MCF 10A (cell line): ENCODE measurements around the gene EZR. TPM values are rescaled to one million over a fixed set of nuclear protein-coding genes. Genes with fewer than 3 reads are reported as not detected.

Source experiments
- BruUV-seq: library from RNA; stranded (reverse); fragments of 400-500 nt; replicated peaks from 2 replicates; lab custom pipeline; 2021; lab: Mats Ljungman, UMichigan
- CTCF ChIA-PET: fragments of 300-600 bp; sonication (Branson Sonifier 250); formaldehyde crosslinking; extraction: SDS; loops from one replicate; lab custom pipeline; 2021; ENCODE audit warnings: antibody characterized with exemption, inconsistent platforms; lab: Yijun Ruan, JAX
- POLR2A ChIA-PET: fragments of 300-600, 350-650 bp; sonication (Branson Sonifier 250); formaldehyde crosslinking; extraction: SDS; loops from one replicate; lab custom pipeline; 2020; ENCODE audit warnings: antibody characterized with exemption, inconsistent platforms; lab: Yijun Ruan, JAX
- DNase-seq: peaks from one replicate; pipeline ENCODE4 v3.0.0-alpha.2; 2018; ENCODE audit not compliant: unreplicated experiment
- H3K27ac Mint-ChIP-seq: one replicate; pipeline ENCODE4 v1.8.0; 2022; ENCODE audit warnings: mild to moderate bottlenecking, low read depth, mixed read lengths; ENCODE audit not compliant: unreplicated experiment
- H3K27me3 Mint-ChIP-seq: one replicate; pipeline ENCODE4 v1.8.0; 2022; ENCODE audit warnings: mixed read lengths; ENCODE audit not compliant: insufficient read depth, unreplicated experiment
- H3K36me3 Mint-ChIP-seq: one replicate; pipeline ENCODE4 v1.8.0; 2022; ENCODE audit warnings: mild to moderate bottlenecking, moderate library complexity, mixed read lengths; ENCODE audit not compliant: insufficient read depth, unreplicated experiment
- H3K4me1 Mint-ChIP-seq: one replicate; pipeline ENCODE4 v1.8.0; 2022; ENCODE audit warnings: mixed read lengths; ENCODE audit not compliant: insufficient read depth, unreplicated experiment
- H3K4me3 Mint-ChIP-seq: one replicate; pipeline ENCODE4 v1.8.0; 2022; ENCODE audit warnings: mild to moderate bottlenecking, moderate library complexity, mixed read lengths; ENCODE audit not compliant: unreplicated experiment
- H3K9me3 Mint-ChIP-seq: one replicate; pipeline ENCODE4 v1.8.0; 2022; ENCODE audit warnings: mixed read lengths; ENCODE audit not compliant: unreplicated experiment
- intact Hi-C: fragments of 100-400 bp; cut with micrococcal nuclease; formaldehyde crosslinking; loops from 2 replicates; pipeline ENCODE4 v1.14.1; 2022
- total RNA-seq: library from RNA; stranded (reverse); gene quantifications from 2 replicates; pipeline ENCODE4 v1.2.3, GENCODE V29; 2022
- TF ChIP-seq, protein P1 (sequence below): fragments of 200-600 bp; IDR thresholded peaks from one replicate; pipeline ENCODE4 v1.8.0; 2022; ENCODE audit warnings: antibody characterized with exemption, mild to moderate bottlenecking; ENCODE audit not compliant: unreplicated experiment

The EZR gene
- total RNA-seq, 1 experiment from 2014 or later, result 243 TPM

DNA sequence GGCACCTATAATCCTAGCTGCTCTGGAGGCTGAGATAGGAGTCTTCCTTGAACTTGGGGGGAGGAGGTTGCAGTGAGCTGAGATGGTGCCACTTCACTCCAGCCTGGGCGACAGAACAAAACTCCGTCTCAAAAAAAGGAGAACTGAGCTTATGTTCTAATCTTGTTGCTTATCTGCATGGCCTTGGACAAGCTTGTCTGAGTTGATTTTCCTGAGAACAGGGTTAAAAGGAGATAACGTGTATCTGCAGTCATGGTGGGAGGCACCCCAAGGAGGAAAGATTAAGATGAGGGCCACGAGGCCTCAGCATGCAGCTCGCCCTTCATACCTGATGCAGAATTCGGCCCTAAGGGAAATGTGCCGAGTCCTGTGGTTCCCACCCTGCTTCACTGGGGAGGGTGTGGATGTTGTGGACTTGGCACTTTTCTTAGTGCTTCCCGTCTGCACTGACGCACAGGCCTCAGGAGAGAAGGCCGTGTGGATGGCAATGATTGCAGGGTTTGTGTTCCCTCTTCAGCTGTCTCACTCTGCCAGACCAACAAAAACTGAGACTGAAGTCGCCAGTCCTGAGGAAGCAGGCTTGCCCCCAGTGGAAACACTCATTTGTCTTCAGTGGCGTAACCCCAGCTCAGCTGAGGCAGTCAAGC is 56.3 kb downstream of the EZR start:
- no peaks in the 10 kb centered on the region for H3K27me3 Mint-ChIP-seq
- DNase-seq, result no peak
- H3K27ac Mint-ChIP-seq, result no peak overlapping the region
- no peaks in the 10 kb centered on the region for H3K9me3 Mint-ChIP-seq
- ChIA-PET POLR2A (interaction anchor here (0.7 to 1.7 kb wide), 4 partner anchors 10 to 56 kb away, joined by 4 to 7 read pairs (median 5); no protein-coding TSS in a partner anchor), CTCF (interaction anchor here (0.6 to 1.0 kb wide), 3 partner anchors 36 to 134 kb away, joined by 3 to 4 read pairs (median 3); no protein-coding TSS in a partner anchor)
- intact Hi-C loops, result no loop called here
- H3K4me3 Mint-ChIP-seq, result no peak overlapping the region
- peaks cover 44% of the 10 kb centered on the region for H3K36me3 Mint-ChIP-seq
- no peaks in the 10 kb centered on the region for H3K4me1 Mint-ChIP-seq
- no TSS peak for BruUV-seq
- TF ChIP-seq, protein P1, sequence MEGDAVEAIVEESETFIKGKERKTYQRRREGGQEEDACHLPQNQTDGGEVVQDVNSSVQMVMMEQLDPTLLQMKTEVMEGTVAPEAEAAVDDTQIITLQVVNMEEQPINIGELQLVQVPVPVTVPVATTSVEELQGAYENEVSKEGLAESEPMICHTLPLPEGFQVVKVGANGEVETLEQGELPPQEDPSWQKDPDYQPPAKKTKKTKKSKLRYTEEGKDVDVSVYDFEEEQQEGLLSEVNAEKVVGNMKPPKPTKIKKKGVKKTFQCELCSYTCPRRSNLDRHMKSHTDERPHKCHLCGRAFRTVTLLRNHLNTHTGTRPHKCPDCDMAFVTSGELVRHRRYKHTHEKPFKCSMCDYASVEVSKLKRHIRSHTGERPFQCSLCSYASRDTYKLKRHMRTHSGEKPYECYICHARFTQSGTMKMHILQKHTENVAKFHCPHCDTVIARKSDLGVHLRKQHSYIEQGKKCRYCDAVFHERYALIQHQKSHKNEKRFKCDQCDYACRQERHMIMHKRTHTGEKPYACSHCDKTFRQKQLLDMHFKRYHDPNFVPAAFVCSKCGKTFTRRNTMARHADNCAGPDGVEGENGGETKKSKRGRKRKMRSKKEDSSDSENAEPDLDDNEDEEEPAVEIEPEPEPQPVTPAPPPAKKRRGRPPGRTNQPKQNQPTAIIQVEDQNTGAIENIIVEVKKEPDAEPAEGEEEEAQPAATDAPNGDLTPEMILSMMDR, result no peak

DNA sequence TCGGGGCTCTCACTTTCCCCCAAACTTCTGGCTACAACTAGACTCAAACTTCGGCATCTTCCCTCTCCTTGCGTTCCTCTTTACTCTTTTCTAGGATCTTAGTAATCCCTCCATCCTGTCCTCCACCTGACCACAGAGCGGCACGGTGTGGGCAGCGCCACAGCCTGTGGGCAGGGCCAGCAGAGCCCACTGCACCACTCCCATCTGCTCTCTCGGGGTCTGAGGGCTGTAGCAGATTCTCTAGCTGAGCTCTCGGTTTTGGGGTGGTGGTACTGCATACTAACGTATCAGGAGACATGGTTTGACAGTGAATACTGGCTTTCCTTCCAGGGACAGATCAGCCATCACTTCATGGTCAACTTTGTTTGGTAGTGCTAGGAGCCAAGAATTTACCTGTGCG is 57.4 kb downstream of the EZR start:
- Mint-ChIP-seq H3K27me3 (no peaks in the 10 kb centered on the region), H3K4me3 (no peak overlapping the region), H3K36me3 (peaks cover 32% of the 10 kb centered on the region), H3K27ac (no peak overlapping the region), H3K9me3 (no peaks in the 10 kb centered on the region), H3K4me1 (no peaks in the 10 kb centered on the region)
- TF ChIP-seq, protein P1, result no peak
- no peak for DNase-seq
- ChIA-PET CTCF (no interaction called here), POLR2A (interaction anchor here (0.5 kb wide), 1 partner anchor 44 kb away, joined by 4 read pairs; no protein-coding TSS in a partner anchor)
- no TSS peak for BruUV-seq
- intact Hi-C loops, result no loop called here

DNA sequence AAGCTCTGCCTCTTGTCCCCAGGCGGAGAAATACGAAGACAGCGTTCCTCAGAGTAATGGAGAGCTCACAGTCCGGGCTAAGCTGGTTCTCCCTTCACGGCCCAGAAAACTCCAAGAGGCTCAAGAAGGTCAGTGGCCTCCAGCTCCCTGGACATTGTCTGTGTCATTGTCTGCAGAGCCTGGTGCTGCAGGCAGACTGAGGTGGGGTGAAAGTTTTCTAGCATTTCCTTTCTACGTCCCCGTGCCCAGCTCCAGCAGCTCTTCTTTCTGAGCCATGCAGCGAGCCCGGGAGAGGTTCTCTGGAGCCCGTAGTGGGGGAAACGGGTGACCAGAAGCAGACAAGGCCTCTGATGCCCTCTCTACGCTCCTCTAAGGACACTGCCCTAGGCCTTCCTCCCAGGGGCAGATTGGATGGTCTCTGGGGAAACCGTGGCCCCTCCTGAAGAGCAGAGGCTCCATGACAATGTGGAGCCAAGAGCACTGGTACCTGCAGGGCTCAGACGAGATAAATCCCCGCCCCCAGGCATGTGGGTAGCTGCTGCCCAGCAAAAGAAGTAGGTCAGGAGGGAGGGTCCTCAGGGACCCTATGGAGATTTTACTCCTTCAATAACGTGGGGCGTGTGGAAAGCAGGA is 58.4 kb downstream of the EZR start:
- POLR2A ChIA-PET, result interaction anchor here (0.7 to 1.7 kb wide), 3 partner anchors 16 to 214 kb away, joined by 3 to 6 read pairs (median 3); no protein-coding TSS in a partner anchor
- intact Hi-C loops, result no loop called here
- no TSS peak for BruUV-seq
- H3K36me3 Mint-ChIP-seq, result peaks cover 22% of the 10 kb centered on the region
- no peak overlapping the region for H3K4me3 Mint-ChIP-seq
- no peaks in the 10 kb centered on the region for H3K27me3 Mint-ChIP-seq
- TF ChIP-seq, protein P1, result no peak
- H3K9me3 Mint-ChIP-seq, result no peaks in the 10 kb centered on the region
- no peak for DNase-seq
- H3K4me1 Mint-ChIP-seq, result no peaks in the 10 kb centered on the region
- H3K27ac Mint-ChIP-seq, result no peak overlapping the region
- CTCF ChIA-PET, result no interaction called here

DNA sequence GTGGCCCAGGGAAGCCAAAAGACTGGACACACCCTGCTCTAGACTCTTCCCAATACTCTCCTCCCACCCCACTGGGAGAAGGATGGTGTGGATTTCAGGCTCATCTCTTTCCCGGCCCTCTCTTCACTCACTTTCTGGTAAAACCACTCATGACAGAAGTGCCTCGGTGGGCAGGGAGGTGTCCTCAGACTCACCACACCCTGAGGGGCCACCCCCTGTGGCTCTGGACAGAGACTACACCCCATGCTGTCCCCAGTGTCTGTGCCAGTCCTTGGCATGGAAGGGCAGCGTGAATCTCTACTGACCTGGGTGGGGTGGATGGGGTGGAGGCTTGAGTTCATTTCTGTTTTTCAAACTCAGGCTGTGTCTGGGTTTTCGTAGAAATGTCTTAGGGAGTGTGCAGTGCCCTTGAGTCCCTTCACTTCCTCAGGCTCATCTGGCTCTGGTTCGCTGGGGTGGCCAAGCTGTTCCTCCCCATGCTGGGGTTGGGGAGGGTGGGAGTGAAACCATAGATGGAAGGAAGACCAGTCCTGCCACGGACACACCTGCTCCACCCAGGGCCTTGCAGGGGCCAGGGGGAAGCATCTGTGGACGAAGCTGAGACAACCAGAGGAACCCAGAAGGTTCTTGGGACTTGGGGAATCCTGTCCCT is 59.1 kb downstream of the EZR start:
- no peak overlapping the region for H3K4me3 Mint-ChIP-seq
- no peaks in the 10 kb centered on the region for H3K27me3 Mint-ChIP-seq
- H3K9me3 Mint-ChIP-seq, result no peaks in the 10 kb centered on the region
- ChIA-PET CTCF (no interaction called here), POLR2A (interaction anchor here (1.1 to 1.7 kb wide), 2 partner anchors 15 to 17 kb away, joined by 3 to 6 read pairs; no protein-coding TSS in a partner anchor)
- no TSS peak for BruUV-seq
- TF ChIP-seq, protein P1, result no peak
- no peak for DNase-seq
- no peak overlapping the region for H3K27ac Mint-ChIP-seq
- peaks cover 15% of the 10 kb centered on the region for H3K36me3 Mint-ChIP-seq
- intact Hi-C loops, result no loop called here
- no peaks in the 10 kb centered on the region for H3K4me1 Mint-ChIP-seq
